GM19455 (cell line): Measurements from ENCODE around the gene CYYR1.

Experiments used
- ATAC-seq: cut with Tn5 transposase; IDR thresholded peaks from one replicate; pipeline ENCODE4 v1.9.1; 2021; ENCODE audit not compliant: unreplicated experiment

The CYYR1 gene

GRCh38 chr21:26572702-26573381, at the start of gene CYYR1:
Gene CYYR1 (minus strand): TSS chr21:26573286. CDS start chr21:26572940, 346 bp downstream.
- ATAC-seq: no peak

DNA sequence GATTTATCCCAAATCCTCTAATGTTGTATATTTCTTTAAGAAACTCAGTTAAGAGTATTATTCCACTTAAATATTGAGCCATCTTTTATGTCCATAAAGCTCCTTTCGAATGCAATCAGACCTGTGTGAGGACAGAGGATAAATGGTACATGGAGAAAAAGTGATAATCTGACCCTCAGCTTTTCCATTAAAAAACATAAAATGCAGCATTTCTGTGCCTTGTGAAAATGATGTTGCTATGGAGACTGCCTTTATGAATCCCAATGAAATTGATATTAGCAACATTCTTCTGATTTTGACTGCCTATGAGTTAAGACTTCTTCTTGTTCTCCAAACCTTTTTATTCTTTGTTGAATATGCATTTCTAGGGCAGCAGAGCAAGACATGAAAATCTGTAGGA, 44.1 kb upstream of the CYYR1 start:
- ATAC-seq: no peak

- ATAC-seq: no peak
These were observed 41.2 kb upstream of the CYYR1 start for GRCh38 chr21:26614251-26614650.

GRCh38 chr21:26599261-26599660, 26.2 kb upstream of the CYYR1 start:
- ATAC-seq: no peak

- no peak for ATAC-seq
These were observed 24.9 kb upstream of the CYYR1 start for GRCh38 chr21:26597981-26598380.

GRCh38 chr21:26597031-26597430, 23.9 kb upstream of the CYYR1 start:
- no peak for ATAC-seq

DNA sequence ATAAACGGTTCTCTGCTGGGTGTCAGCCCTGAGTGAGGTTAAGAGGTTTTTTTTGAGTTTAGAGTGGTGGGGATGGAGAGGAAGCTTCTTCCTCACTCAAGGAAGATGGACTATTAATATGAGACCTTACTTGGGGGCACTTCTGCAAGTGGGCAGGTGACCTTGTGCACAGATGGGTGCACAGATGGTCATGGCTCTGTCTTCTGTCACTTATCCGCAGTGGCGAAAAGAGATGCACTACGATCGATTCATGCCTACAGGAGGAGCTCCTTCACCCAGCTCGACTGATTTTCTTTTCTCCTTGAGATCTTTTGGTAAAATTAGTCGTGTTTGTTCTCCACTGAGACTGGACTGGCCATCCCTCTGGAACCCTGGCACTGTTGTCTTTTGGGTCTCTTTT, 22.9 kb upstream of the CYYR1 start:
- ATAC-seq: no peak

- no peak for ATAC-seq
These were observed 20.7 kb upstream of the CYYR1 start for GRCh38 chr21:26593800-26594199.

GRCh38 chr21:26591543-26591942, 18.5 kb upstream of the CYYR1 start:
- no peak for ATAC-seq

DNA sequence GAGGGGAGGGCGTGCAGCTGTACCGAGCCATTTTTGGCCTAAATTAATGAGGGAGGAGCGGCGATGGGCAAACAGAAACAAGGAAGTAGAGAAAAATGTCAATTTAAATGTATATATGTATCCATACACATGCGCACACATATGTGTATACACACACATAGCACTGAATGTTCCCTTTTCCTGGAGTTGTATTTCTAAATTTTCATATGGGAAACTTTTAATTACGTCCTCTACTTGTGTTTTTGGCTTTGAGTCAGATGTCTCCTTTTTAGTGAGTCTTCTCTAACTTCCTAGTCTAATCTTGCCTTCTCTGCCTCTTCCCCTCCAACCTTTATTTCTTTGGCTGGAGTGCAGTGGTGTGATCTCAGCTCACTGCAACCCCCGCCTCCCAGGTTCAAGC, 15.4 kb upstream of the CYYR1 start:
- ATAC-seq: no peak

DNA sequence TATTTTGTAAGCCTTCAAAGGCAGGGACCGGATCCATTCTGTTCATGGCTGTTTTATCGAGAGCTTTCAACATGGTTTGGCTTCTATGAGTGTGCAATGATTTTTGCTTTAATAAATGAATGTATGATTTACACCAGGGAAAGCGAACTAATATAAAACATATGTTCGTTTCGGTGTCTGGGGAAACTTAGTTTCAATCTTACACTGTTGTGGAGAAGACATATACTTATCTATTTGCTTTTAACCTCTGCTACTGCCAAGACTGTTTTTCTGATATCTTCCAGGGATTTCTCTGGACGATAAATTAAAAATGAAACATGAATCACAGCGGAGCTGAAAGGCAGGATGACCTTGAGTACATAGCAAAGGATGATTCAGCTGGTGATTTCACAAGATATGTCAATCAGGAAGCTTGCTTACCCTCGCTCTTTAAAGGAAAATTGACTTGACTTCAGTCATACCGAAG, 14.7 kb upstream of the CYYR1 start:
- ATAC-seq: no peak

GRCh38 chr21:26583769-26584168, 10.7 kb upstream of the CYYR1 start:
- no peak for ATAC-seq

GRCh38 chr21:26581818-26582217, 8.7 kb upstream of the CYYR1 start:
- ATAC-seq: no peak

- ATAC-seq: no peak
These were observed 897 bp downstream of the CYYR1 start for GRCh38 chr21:26572076-26572701.

- no peak for ATAC-seq
These were observed 2.9 kb downstream of the CYYR1 start for GRCh38 chr21:26570203-26570602.

GRCh38 chr21:26565546-26565945, 7.5 kb downstream of the CYYR1 start:
- no peak for ATAC-seq

GRCh38 chr21:26565111-26565510, 8.0 kb downstream of the CYYR1 start:
- no peak for ATAC-seq

DNA sequence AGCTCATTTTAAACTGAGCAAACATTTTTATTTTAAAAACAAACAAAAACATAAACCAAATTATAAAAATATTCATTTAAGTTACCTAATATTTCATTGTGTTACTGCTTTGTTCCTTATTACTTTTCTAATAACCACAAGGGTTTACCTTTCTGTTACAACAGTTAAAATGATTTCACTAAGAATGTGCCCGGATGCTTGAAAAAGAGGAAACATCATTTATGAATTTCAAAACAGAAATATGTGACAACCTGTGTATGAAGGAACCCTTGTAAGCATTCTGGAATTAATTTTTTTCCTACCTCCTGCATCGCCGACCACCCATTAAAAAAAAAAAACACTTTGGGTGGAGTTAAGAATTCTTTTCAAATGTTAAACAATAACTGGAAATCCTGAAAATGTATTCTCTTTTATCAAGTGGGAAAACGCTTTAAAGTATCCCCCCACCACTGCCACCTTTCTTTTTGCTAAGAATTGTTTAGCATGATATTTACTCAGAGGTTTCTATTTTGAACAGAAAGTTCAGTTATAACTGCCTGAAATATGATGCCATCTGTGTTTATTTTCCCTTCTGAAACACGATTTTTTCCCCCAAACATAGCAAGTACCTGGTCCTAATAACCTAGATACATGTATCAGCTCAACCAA, 9.1 kb downstream of the CYYR1 start:
- ATAC-seq: no peak

DNA sequence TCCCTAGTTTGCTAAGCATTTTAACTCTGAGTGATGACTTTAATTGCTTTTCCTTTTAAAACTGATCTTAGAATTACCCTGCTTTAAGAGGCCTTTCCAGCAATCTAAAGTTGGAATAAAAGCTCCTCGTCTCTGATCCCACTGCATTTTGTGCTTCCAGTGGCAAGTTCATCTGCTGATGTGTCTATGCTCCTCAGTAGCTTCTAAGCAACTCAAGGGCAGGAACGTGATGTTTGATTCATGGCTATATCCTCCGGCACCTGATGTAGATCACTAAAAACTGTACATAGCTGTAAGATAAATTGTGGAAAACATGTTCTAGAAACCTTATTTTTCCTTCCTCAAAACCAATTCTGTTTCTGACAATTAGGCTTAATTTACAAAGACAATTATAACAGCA, 12.5 kb downstream of the CYYR1 start:
- ATAC-seq: no peak

- ATAC-seq: no peak
These were observed 14.0 kb downstream of the CYYR1 start for GRCh38 chr21:26559099-26559498.

DNA sequence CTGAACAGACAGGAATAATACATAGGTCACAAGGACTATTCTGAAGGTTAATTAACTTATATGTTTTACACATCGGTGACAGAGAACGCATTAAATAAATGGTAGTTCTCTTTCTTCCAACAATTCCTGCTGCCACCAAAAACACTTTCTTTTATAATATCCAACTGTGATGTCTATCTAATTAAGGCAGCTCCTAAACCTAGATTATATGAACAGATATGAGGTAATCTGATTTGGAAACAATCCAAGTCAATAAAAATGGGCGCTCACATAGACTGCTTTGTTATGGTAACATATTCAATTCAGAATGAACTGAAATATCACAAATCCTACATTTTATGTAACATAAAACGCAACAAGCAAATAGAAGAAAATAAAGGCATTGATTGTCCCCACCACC, 16.0 kb downstream of the CYYR1 start:
- ATAC-seq: no peak

DNA sequence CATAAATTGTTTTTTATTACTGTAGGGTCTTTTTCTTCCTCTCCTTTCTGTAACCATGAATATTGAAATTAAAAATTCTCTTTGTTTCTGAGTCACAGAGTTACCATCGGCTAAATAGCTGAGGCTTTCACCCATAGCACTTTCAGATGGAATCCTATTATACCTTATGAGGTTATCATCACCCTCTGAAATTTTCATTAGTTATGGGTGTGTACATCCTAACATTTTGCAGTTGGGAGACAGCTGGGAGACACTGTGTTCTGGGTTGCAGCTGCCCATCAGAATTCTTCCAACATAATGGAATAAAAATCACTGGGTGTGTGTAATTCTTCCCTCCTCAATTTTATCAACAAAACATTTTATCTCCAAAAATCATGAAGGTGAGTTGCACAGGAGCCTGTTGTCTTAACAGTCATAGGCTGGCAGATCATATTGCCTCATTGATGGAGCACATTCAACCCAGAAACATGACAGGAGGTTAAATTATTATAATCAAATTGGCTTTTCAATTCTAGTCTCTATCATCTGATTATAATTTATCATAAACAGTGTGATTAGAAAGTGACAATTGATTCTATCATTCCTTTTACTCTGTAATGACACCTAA, 17.4 kb downstream of the CYYR1 start:
- ATAC-seq: no peak
